GM20000 (cell line): ENCODE data around the gene COL27A1.
A peak's percentile ranks its signal among the peaks of the same experiment; 100 is the strongest.

Experiments
- DNase-seq: peaks from one replicate; pipeline ENCODE4 v3.0.0; 2012; ENCODE audit warnings: low spot score
- CTCF ChIP-seq: IDR thresholded peaks from 2 replicates; pipeline ENCODE4 v1.5.1; 2012; ENCODE audit warnings: mild to moderate bottlenecking, control low read depth; ENCODE audit errors: extremely low read depth, missing control alignments

Gene COL27A1

DNA sequence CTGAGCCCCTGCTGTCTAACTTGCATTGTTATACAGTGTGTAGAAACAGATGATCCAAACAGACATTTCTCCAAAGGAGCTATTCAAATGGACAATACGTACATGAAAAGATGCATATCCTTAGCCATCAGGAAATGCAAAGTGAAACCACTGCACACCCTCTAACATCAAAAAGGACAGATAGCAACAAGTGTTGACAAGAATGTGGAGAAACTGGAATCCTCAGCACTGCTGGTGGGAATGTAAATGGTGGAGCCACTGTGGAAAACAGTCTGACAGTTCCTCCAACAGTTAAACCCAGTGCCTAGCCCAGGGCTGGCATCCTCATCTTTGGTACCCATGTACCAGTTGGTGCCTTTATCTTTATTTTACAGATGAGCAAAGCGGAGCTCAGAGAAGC is 182.8 kb downstream of the COL27A1 start:
- no peak for TF ChIP-seq CTCF
- no peak for DNase-seq

DNA sequence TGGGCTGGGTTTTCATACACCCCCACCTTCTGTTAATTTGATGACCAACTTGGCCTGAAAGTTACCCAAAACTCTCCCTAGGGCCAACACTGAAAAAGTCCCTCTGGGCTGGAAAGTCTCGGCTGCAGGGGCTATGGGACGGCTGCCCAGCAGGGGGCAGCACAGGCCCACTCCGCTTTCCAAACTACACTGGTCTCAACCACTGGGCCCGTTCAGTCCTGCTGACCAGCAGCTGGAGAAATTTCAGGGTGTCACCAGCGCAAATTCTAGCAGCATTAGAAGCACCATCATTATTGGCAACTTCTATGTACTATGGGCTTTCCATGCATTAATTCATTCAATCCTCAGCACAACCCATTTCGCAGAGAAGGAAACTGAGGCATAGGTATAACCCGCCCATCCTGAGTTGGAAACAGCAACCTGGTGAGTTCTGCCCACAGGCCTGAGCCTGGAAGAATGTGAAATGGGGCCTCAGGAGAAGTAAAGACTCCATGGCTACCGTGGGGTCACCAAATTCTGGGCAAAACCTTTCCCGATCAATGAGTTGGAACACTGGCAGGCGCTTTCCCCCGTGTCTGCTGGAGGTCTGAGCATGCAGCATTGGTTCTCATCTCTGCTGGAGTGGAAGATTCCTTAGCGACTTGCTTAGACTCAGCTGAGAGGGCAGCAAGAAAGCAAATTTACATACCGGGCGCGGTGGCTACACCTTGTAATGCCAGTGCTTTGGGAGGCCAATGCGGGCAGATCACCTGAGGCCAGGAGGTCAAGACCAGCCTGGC is 184.0 kb downstream of the COL27A1 start:
- TF ChIP-seq CTCF = peak; percentile 87
- peak; percentile 88 for DNase-seq

GRCh38 chr9:114341152-114341830 is 186.0 kb downstream of the COL27A1 start:
- no peak for TF ChIP-seq CTCF
- DNase-seq = no peak

DNA sequence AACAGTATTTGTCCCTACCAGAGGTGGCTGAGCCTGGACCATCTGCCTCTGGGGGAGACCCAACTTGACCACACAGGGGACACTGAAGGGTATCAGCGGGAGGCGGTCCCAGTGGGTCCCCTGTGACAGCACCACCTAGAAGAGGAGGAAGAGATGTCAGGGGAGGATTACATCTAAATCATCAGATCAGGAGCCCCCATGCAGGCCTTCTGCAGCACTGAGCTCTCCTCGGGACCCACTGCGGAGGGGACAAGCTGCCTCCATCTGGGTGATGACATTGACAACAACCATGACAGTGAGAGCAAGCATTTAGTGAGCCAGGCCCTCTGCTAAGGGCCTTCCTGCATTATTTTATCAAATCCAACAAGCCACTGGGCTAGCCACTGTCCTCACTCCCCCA is 186.7 kb downstream of the COL27A1 start:
- no peak for TF ChIP-seq CTCF

GRCh38 chr9:114342755-114343440 is 187.6 kb downstream of the COL27A1 start:
- DNase-seq = no peak
- no peak for TF ChIP-seq CTCF

More for the DNA sequence above, 186.7 kb downstream of the COL27A1 start:
- DNase-seq = peak; percentile 9

- DNase-seq = no peak
- no peak for TF ChIP-seq CTCF
Observed at GRCh38 chr9:114343471-114344187, 188.3 kb downstream of the COL27A1 start.
